Esophagus muscularis mucosa (tissue), 4 donors: ENCODE measurements around the gene FGD6. TPM values are rescaled to one million over a fixed set of nuclear protein-coding genes. Genes with fewer than 3 reads are reported as not detected.
"Not testable (repeated sequence)": the region's sequence is repeated elsewhere in the genome, so short reads cannot be mapped to it uniquely, and the experiment has no call there.

Experiments
- DNase-seq: peaks from one replicate; pipeline ENCODE4 v3.0.0-alpha.2; 2017; ENCODE audit errors: extremely low spot score
- H3K27ac ChIP-seq, 4 donors: fragments of 200-600 bp; sonication (generic); replicated peaks in 1 of 4; 1 replicate in 3 of 4; 2 replicates in 1 of 4; pipeline ENCODE4 v1.5.1; 2016 to 2019; ENCODE audit warnings: mild to moderate bottlenecking in 1 of 4
- H3K27me3 ChIP-seq, 4 donors: fragments of 200-600 bp; sonication (generic); one replicate each; pipeline versions ENCODE4 v1.5.1 to v1.6.0; 2016 to 2019
- H3K36me3 ChIP-seq, 4 donors: fragments of 200-600 bp; sonication (generic); one replicate each; pipeline ENCODE4 v1.5.1; 2016 to 2019
- H3K4me1 ChIP-seq, 4 donors: fragments of 200-600 bp; sonication (generic); one replicate each; pipeline ENCODE4 v1.5.1; 2016 to 2019
- H3K4me3 ChIP-seq, 4 donors: fragments of 200-600 bp; sonication (generic); 1 replicate in 2 of 4; 2 replicates in 2 of 4; pipeline ENCODE4 v1.5.1; 2016 to 2019; ENCODE audit warnings: mild to moderate bottlenecking in 4 of 4, moderate library complexity in 1 of 4
- H3K9me3 ChIP-seq, 4 donors: fragments of 200-600 bp; sonication (generic); 1 replicate in 3 of 4; 2 replicates in 1 of 4; pipeline ENCODE4 v1.5.1; 2016 to 2019
- EP300 ChIP-seq: sonication (generic); formaldehyde crosslinking; IDR thresholded peaks from one replicate; pipeline ENCODE4 v1.6.1; 2017; ENCODE audit warnings: antibody characterized with exemption
- POLR2A ChIP-seq: fragments of 450-650 bp; IDR thresholded peaks from one replicate; pipeline ENCODE4 v1.6.1; 2017; ENCODE audit warnings: antibody characterized with exemption, moderate library complexity, mild to moderate bottlenecking, low read depth
- POLR2AphosphoS5 ChIP-seq, 2 donors: sonication (generic); formaldehyde crosslinking; IDR thresholded peaks; one replicate each; pipeline ENCODE4 v1.6.1; 2017; ENCODE audit warnings: antibody characterized with exemption in 2 of 2
- WGBS: methylation state at CpG from one replicate; pipeline ENCODE4 v1.1.5; 2018; 5-methylcytosine and 5-hydroxymethylcytosine counted together
- intact Hi-C: fragments of 100-400 bp; cut with DNase I; formaldehyde crosslinking; loops from one replicate; pipeline ENCODE4 v1.15.1; 2023
- total RNA-seq, 4 donors: library from RNA; depleted of rRNA; stranded (reverse); fragments of >200 nt; gene quantifications; one replicate each; pipeline versions ENCODE4 v1.1.0 to v1.2.1, GENCODE V29; 2016
- TF ChIP-seq, protein P1 (sequence below), 3 experiments: fragments of 200-600 bp in 2 of 3; fragments of 450-650 bp in 1 of 3; sonication (generic) in 2 of 3; IDR thresholded peaks; one replicate each; pipeline ENCODE4 v1.5.1; 2017 to 2019; ENCODE audit warnings: antibody characterized with exemption in 3 of 3, mild to moderate bottlenecking in 2 of 3, moderate library complexity in 1 of 3

FGD6 gene
- total RNA-seq, 4 donors from 2014 or later = 30.5 to 48.6 (median 37.3) TPM

DNA sequence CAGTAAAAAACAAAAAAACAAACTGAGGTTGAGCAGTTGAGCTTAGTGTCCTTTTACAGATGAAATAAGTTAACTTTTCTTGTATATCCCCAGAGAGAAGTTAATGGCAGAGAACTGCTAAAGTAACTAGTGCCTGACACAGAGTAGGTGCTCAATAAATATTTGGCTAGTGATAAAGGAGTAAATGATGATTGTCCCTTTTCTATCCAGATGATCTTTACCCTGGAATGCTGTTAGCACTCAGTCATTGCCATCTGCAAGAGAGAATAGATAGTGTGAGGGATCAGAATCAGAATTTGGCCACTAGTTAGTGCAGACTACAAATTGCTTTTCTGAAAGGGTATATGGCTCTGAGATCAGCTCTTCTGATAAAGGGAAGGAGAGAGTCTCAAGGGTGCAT lies 21.9 kb upstream of the FGD6 start:
- intact Hi-C loops = no loop called here
- TF ChIP-seq POLR2AphosphoS5 (IDR thresholded peaks at IDR 0.05) (no peak), POLR2A (no peak), EP300 (no peak)
- TF ChIP-seq, protein P1, sequence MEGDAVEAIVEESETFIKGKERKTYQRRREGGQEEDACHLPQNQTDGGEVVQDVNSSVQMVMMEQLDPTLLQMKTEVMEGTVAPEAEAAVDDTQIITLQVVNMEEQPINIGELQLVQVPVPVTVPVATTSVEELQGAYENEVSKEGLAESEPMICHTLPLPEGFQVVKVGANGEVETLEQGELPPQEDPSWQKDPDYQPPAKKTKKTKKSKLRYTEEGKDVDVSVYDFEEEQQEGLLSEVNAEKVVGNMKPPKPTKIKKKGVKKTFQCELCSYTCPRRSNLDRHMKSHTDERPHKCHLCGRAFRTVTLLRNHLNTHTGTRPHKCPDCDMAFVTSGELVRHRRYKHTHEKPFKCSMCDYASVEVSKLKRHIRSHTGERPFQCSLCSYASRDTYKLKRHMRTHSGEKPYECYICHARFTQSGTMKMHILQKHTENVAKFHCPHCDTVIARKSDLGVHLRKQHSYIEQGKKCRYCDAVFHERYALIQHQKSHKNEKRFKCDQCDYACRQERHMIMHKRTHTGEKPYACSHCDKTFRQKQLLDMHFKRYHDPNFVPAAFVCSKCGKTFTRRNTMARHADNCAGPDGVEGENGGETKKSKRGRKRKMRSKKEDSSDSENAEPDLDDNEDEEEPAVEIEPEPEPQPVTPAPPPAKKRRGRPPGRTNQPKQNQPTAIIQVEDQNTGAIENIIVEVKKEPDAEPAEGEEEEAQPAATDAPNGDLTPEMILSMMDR (IDR thresholded peaks at IDR 0.05) = no peak
- peaks cover 0 to 20% (median 7%) of the 10 kb centered on the region in 4 donors for H3K36me3 ChIP-seq
- no peaks in the 10 kb centered on the region for H3K9me3 ChIP-seq
- no peak overlapping the region for H3K4me3 ChIP-seq
- H3K4me1 ChIP-seq = peaks cover 18 to 41% (median 34%) of the 10 kb centered on the region in 4 donors
- H3K27me3 ChIP-seq = no peaks in the 10 kb centered on the region
- no peak for DNase-seq
- no peak overlapping the region for H3K27ac ChIP-seq

- peaks cover 18 to 41% (median 35%) of the 10 kb centered on the region in 4 donors for H3K4me1 ChIP-seq
These were observed 20.9 kb upstream of the FGD6 start for GRCh38 chr12:95238150-95238549.

GRCh38 chr12:95237315-95237714 lies 20.0 kb upstream of the FGD6 start:
- Histone ChIP-seq H3K4me1 (peaks cover 18 to 48% (median 35%) of the 10 kb centered on the region in 4 donors), H3K4me3 (no peak overlapping the region), H3K27me3 (no peaks in the 10 kb centered on the region), H3K27ac (no peak overlapping the region), H3K9me3 (no peaks in the 10 kb centered on the region), H3K36me3 (peaks cover 0 to 3% (median 2%) of the 10 kb centered on the region in 4 donors)
- intact Hi-C loops = no loop called here
- whole genome bisulfite sequencing = 58% methylated on average over 1 of the region's 1 CpG
- no peak for DNase-seq
- TF ChIP-seq EP300 (no peak), POLR2AphosphoS5 (IDR thresholded peaks at IDR 0.05) (no peak), POLR2A (no peak)
- TF ChIP-seq, protein P1 (IDR thresholded peaks at IDR 0.05) = no peak

More at GRCh38 chr12:95238150-95238549, 20.9 kb upstream of the FGD6 start:
- no peak for DNase-seq
- 78% methylated on average over 1 of the region's 1 CpG for WGBS
- H3K27me3 ChIP-seq = no peaks in the 10 kb centered on the region
- peaks cover 0 to 11% (median 5%) of the 10 kb centered on the region in 4 donors for H3K36me3 ChIP-seq
- intact Hi-C loops = no loop called here
- TF ChIP-seq, protein P1 (IDR thresholded peaks at IDR 0.05) = no peak
- no peak for TF ChIP-seq POLR2AphosphoS5 (IDR thresholded peaks at IDR 0.05)
- no peak for TF ChIP-seq POLR2A
- TF ChIP-seq EP300 = no peak
- no peaks in the 10 kb centered on the region for H3K9me3 ChIP-seq
- H3K4me3 ChIP-seq = no peak overlapping the region
- H3K27ac ChIP-seq = no peak overlapping the region

GRCh38 chr12:95235621-95236020 lies 18.4 kb upstream of the FGD6 start:
- no CpG with 5 or more reads among the region's 31 CpGs for WGBS
- intact Hi-C loops, H3K4me3 ChIP-seq, H3K36me3 ChIP-seq, H3K9me3 ChIP-seq, H3K27ac ChIP-seq, H3K27me3 ChIP-seq, DNase-seq: not testable (repeated sequence)
- peaks cover 20 to 51% (median 37%) of the 10 kb centered on the region in 4 donors for H3K4me1 ChIP-seq

DNA sequence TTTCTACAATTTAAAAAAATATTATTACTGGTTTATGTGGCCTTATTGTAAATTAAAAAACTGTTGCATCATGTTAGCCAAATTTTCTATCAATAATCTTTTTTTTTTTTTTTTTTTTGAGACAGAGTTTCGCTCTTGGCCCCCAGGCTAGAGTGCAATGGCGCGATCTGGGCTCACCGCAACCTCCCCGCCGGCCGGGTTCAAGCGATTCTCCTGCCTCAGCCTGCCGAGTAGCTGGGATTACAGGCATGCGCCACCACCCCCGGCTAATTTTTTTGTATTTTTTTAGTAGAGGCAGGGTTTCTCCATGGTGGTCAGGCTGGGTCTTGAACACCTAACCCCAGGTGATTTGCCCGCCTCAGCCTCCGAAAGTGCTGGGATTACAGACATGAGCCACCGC lies 16.9 kb upstream of the FGD6 start:
- 97% methylated on average over 14 of the region's 14 CpGs for WGBS
- H3K9me3 ChIP-seq, H3K27ac ChIP-seq, DNase-seq, H3K4me3 ChIP-seq, intact Hi-C loops, H3K36me3 ChIP-seq, H3K27me3 ChIP-seq: not testable (repeated sequence)
- peaks cover 23 to 58% (median 42%) of the 10 kb centered on the region in 4 donors for H3K4me1 ChIP-seq

- TF ChIP-seq POLR2AphosphoS5 (IDR thresholded peaks at IDR 0.05) = no peak
- no peak for TF ChIP-seq POLR2A
- TF ChIP-seq, protein P1 (IDR thresholded peaks at IDR 0.05) = no peak
- no peak for TF ChIP-seq EP300
- peak overlapping the region in 2 of 4 donors; percentile 2 to 11 for H3K27ac ChIP-seq
- no peaks in the 10 kb centered on the region for H3K36me3 ChIP-seq
- H3K4me1 ChIP-seq = peaks cover 22 to 65% (median 51%) of the 10 kb centered on the region in 4 donors
- DNase-seq = no peak
- intact Hi-C loops = no loop called here
- WGBS = 49% methylated on average over 2 of the region's 2 CpGs
- H3K27me3 ChIP-seq = no peaks in the 10 kb centered on the region
- H3K9me3 ChIP-seq = no peaks in the 10 kb centered on the region
- no peak overlapping the region for H3K4me3 ChIP-seq
These were observed 13.9 kb upstream of the FGD6 start for GRCh38 chr12:95231190-95231589.
